ENCODE data around the gene TMEM244.

The TMEM244 gene

GRCh38 chr6:129792049-129792448 lies 69.1 kb downstream of the TMEM244 start:
- H3K36me3 ChIP-seq (ENCODE audit: control insufficient read depth, insufficient read depth, low read length): no peaks in the 10 kb centered on the region
- no peaks in the 10 kb centered on the region for H3K27me3 ChIP-seq (ENCODE audit: control insufficient read depth, insufficient read depth, low read length)
- no peak overlapping the region for H3K4me3 ChIP-seq (ENCODE audit: low read length)
- H3K4me1 ChIP-seq (ENCODE audit: control insufficient read depth, insufficient read depth, low read length): no peaks in the 10 kb centered on the region
- H3K27ac ChIP-seq (ENCODE audit: low read depth, low read length): no peak overlapping the region
- H3K9ac ChIP-seq (ENCODE audit: low read length): no peak overlapping the region

- no peak overlapping the region for H3K27ac ChIP-seq (ENCODE audit: low read depth, low read length)
- no peaks in the 10 kb centered on the region for H3K4me1 ChIP-seq (ENCODE audit: control insufficient read depth, insufficient read depth, low read length)
These were observed 70.3 kb downstream of the TMEM244 start for GRCh38 chr6:129790785-129791184.

DNA sequence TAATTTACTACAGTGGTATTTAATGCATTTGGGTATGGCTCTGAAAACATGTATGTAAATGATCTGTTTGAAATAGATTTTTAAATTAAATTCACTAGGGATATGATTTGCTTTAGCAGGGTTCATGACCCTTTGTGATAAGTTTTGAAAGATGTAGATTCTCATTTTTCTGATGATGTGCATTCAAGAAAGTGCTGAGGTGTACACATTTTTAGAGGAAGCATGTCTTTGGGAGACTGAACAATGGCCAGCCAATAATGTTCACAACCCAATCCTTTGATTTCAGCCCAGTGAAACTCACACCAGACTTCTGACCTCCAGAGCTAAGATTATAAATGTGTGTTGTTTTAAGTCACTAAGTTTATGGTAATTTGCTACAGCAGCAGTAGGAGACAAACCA lies 71.1 kb downstream of the TMEM244 start:
- Histone ChIP-seq H3K9ac (ENCODE audit: low read length) (no peak overlapping the region), H3K27ac (ENCODE audit: low read depth, low read length) (no peak overlapping the region), H3K36me3 (ENCODE audit: control insufficient read depth, insufficient read depth, low read length) (no peaks in the 10 kb centered on the region), H3K4me1 (ENCODE audit: control insufficient read depth, insufficient read depth, low read length) (no peaks in the 10 kb centered on the region), H3K27me3 (ENCODE audit: control insufficient read depth, insufficient read depth, low read length) (no peaks in the 10 kb centered on the region), H3K4me3 (ENCODE audit: low read length) (no peak overlapping the region)

More at GRCh38 chr6:129790785-129791184, 70.3 kb downstream of the TMEM244 start:
- Histone ChIP-seq H3K4me3 (ENCODE audit: low read length) (no peak overlapping the region), H3K36me3 (ENCODE audit: control insufficient read depth, insufficient read depth, low read length) (no peaks in the 10 kb centered on the region), H3K27me3 (ENCODE audit: control insufficient read depth, insufficient read depth, low read length) (no peaks in the 10 kb centered on the region), H3K9ac (ENCODE audit: low read length) (no peak overlapping the region)

- Histone ChIP-seq H3K36me3 (ENCODE audit: control insufficient read depth, insufficient read depth, low read length) (no peaks in the 10 kb centered on the region), H3K4me3 (ENCODE audit: low read length) (no peak overlapping the region), H3K9ac (ENCODE audit: low read length) (no peak overlapping the region), H3K27me3 (ENCODE audit: control insufficient read depth, insufficient read depth, low read length) (no peaks in the 10 kb centered on the region), H3K4me1 (ENCODE audit: control insufficient read depth, insufficient read depth, low read length) (no peaks in the 10 kb centered on the region), H3K27ac (ENCODE audit: low read depth, low read length) (no peak overlapping the region)
These were observed 73.3 kb downstream of the TMEM244 start for GRCh38 chr6:129787816-129788215.

DNA sequence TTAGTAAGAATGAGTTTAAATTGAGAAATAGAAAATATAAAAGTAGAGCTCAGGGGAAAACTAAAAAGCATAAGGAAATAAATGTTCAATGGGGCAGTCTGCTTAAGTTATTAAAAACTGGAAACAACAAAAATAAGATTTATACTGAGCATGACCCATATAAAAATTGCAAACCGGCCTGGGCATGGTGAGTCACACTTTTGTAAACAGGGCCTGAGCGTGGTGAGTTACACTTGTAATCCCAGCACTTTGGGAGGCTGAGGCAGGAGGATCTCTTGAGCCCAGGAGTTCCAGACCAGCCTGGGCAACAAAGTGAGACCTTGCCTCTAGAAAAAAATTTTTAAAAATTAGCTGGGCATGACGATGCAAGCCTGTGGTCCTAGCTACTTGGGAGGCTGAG lies 74.6 kb downstream of the TMEM244 start:
- H3K4me3 ChIP-seq (ENCODE audit: low read length): no peak overlapping the region
- H3K9ac ChIP-seq (ENCODE audit: low read length): no peak overlapping the region
- no peak overlapping the region for H3K27ac ChIP-seq (ENCODE audit: low read depth, low read length)
- no peaks in the 10 kb centered on the region for H3K27me3 ChIP-seq (ENCODE audit: control insufficient read depth, insufficient read depth, low read length)
- H3K36me3 ChIP-seq (ENCODE audit: control insufficient read depth, insufficient read depth, low read length): no peaks in the 10 kb centered on the region
- no peaks in the 10 kb centered on the region for H3K4me1 ChIP-seq (ENCODE audit: control insufficient read depth, insufficient read depth, low read length)

- H3K4me3 ChIP-seq (ENCODE audit: low read length): no peak overlapping the region
- no peaks in the 10 kb centered on the region for H3K27me3 ChIP-seq (ENCODE audit: control insufficient read depth, insufficient read depth, low read length)
- no peaks in the 10 kb centered on the region for H3K4me1 ChIP-seq (ENCODE audit: control insufficient read depth, insufficient read depth, low read length)
- no peak overlapping the region for H3K27ac ChIP-seq (ENCODE audit: low read depth, low read length)
- H3K36me3 ChIP-seq (ENCODE audit: control insufficient read depth, insufficient read depth, low read length): no peaks in the 10 kb centered on the region
- H3K9ac ChIP-seq (ENCODE audit: low read length): no peak overlapping the region
These were observed 75.4 kb downstream of the TMEM244 start for GRCh38 chr6:129785756-129786135.

- Histone ChIP-seq H3K27ac (ENCODE audit: low read depth, low read length) (no peak overlapping the region), H3K9ac (ENCODE audit: low read length) (no peak overlapping the region), H3K4me1 (ENCODE audit: control insufficient read depth, insufficient read depth, low read length) (no peaks in the 10 kb centered on the region), H3K4me3 (ENCODE audit: low read length) (no peak overlapping the region), H3K27me3 (ENCODE audit: control insufficient read depth, insufficient read depth, low read length) (no peaks in the 10 kb centered on the region), H3K36me3 (ENCODE audit: control insufficient read depth, insufficient read depth, low read length) (no peaks in the 10 kb centered on the region)
These were observed 75.9 kb downstream of the TMEM244 start for GRCh38 chr6:129785047-129785755.

Data from rectal smooth muscle tissue (tissue), 1 donor.